A549 (cell line): ENCODE results near the gene SCUBE1. TPM values are rescaled to one million over a fixed set of nuclear protein-coding genes. Genes with fewer than 3 reads are reported as not detected.
A peak's percentile ranks its signal among the peaks of the same experiment; 100 is the strongest.

ENCODE experiments used
- ATAC-seq, 2 experiments: fragments of 200-7000 bp in 1 of 2; fragments of >200 bp in 1 of 2; cut with Nextera tagmentation in 1 of 2; cut with Tn5 transposase in 1 of 2; 3 replicates each; pipeline versions ENCODE4 v1.8.0 to v1.9.1; 2018 to 2020; ENCODE audit warnings: mild to moderate bottlenecking in 1 of 2, moderate library complexity in 1 of 2
- CTCF ChIA-PET: fragments of 300-600 bp; sonication (Branson Sonifier 250); formaldehyde crosslinking; extraction: SDS; loops from one replicate; lab custom pipeline; 2021; ENCODE audit warnings: antibody characterized with exemption, inconsistent platforms; lab: Yijun Ruan, JAX
- POLR2A ChIA-PET: fragments of 350-600 bp; formaldehyde crosslinking; extraction: SDS; loops from one replicate; lab custom pipeline; 2021; ENCODE audit warnings: antibody characterized with exemption, inconsistent platforms; lab: Yijun Ruan, JAX
- DNase-seq, 2 experiments: peaks; one replicate each; pipeline versions ENCODE4 v3.0.0 to v3.0.0-alpha.2; 2011 to 2016; ENCODE audit warnings: low read depth in 1 of 2, low spot score in 1 of 2
- FAIRE-seq: peaks from 2 replicates; lab custom pipeline; 2011; peaks lifted over from hg19 to GRCh38; lab: Jason Lieb, UNC
- H3K27ac ChIP-seq, 2 experiments: fragments of >200 bp; sonication (Bioruptor Twin); formaldehyde crosslinking; 3 replicates each; pipeline ENCODE4 v1.5.1; 2016 to 2017
- H3K4me1 ChIP-seq: fragments of >200 bp; sonication (Bioruptor Twin); formaldehyde crosslinking; 3 replicates; pipeline ENCODE4 v1.6.1; 2016
- H3K4me2 ChIP-seq: fragments of >200 bp; sonication (Bioruptor Twin); formaldehyde crosslinking; 3 replicates; pipeline ENCODE4 v1.6.1; 2016
- H3K4me3 ChIP-seq: fragments of >200 bp; sonication (Bioruptor Twin); formaldehyde crosslinking; 3 replicates; pipeline ENCODE4 v1.5.1; 2016
- H3K9me3 ChIP-seq: fragments of >200 bp; sonication (Bioruptor Twin); formaldehyde crosslinking; 3 replicates; pipeline ENCODE4 v1.6.1; 2016
- BHLHE40 ChIP-seq: IDR thresholded peaks from 2 replicates; pipeline ENCODE4 v1.6.1; 2012; ENCODE audit warnings: low read depth, low read length, inconsistent platforms
- CBX8 ChIP-seq: fragments of 200-600 bp; sonication (generic); IDR thresholded peaks from 2 replicates; pipeline ENCODE4 v1.6.1; 2016
- CHD4 ChIP-seq: fragments of 200-600 bp; sonication (generic); IDR thresholded peaks from 2 replicates; pipeline ENCODE4 v1.6.1; 2016; ENCODE audit warnings: antibody characterized with exemption, mild to moderate bottlenecking, borderline replicate concordance
- HOXB5 ChIP-seq: fragments of 250-450 bp; sonication (Bioruptor Pico); IDR thresholded peaks from 2 replicates; pipeline ENCODE4 v1.5.0; 2020; ENCODE audit warnings: mild to moderate bottlenecking, moderate library complexity
- JUN ChIP-seq, 2 experiments: fragments of >200 bp; sonication (Bioruptor Twin); formaldehyde crosslinking; IDR thresholded peaks; 2 replicates in 1 of 2; 3 replicates in 1 of 2; pipeline ENCODE4 v1.6.1; 2016 to 2017
- KDM5A ChIP-seq: fragments of 200-600 bp; sonication (generic); IDR thresholded peaks from 2 replicates; pipeline ENCODE4 v1.6.1; 2016; ENCODE audit warnings: antibody characterized with exemption, mild to moderate bottlenecking
- MYC ChIP-seq: IDR thresholded peaks from 2 replicates; pipeline ENCODE4 v1.6.1; 2012; ENCODE audit warnings: mild to moderate bottlenecking, inconsistent platforms, low read length, improper control_type of control experiment, borderline replicate concordance
- PHF8 ChIP-seq: fragments of 200-600 bp; sonication (generic); IDR thresholded peaks from 2 replicates; pipeline ENCODE4 v1.6.1; 2016; ENCODE audit warnings: low read depth, mild to moderate bottlenecking, antibody characterized with exemption, moderate library complexity, borderline replicate concordance
- POLR2A ChIP-seq: IDR thresholded peaks from 2 replicates; pipeline ENCODE4 v1.6.1; 2012; ENCODE audit warnings: mild to moderate bottlenecking, low read length
- POLR2AphosphoS2 ChIP-seq: conservative IDR thresholded peaks from 2 replicates; pipeline ENCODE4 v1.6.1; 2012; ENCODE audit warnings: low read length, improper control_type of control experiment, inconsistent platforms
- RNF2 ChIP-seq: fragments of 200-600 bp; sonication (generic); IDR thresholded peaks from 2 replicates; pipeline ENCODE4 v1.6.1; 2016; ENCODE audit warnings: low read depth, mild to moderate bottlenecking, antibody characterized with exemption, moderate library complexity, borderline replicate concordance
- ZSCAN20 ChIP-seq: fragments of 250-450 bp; sonication (Bioruptor Pico); IDR thresholded peaks from 2 replicates; pipeline ENCODE4 v1.8.0; 2022; ENCODE audit warnings: mild to moderate bottlenecking, moderate library complexity
- WGBS: methylation state at CpG from one replicate; pipeline ENCODE4 v1.1.6; 2017; ENCODE audit errors: missing lambda C conversion rate; 5-methylcytosine and 5-hydroxymethylcytosine counted together
- polyA plus RNA-seq, 4 experiments: library from polyadenylated mRNA; depleted of rRNA in 3 of 4; stranded (reverse); fragments of >200 nt; fragmentation: RNase III in 1 of 4; extraction: RNeasy Plus Mini Kit Qiagen cat#74134 plus additional on column Dnase treatment in 1 of 4; gene quantifications; 2 replicates in 3 of 4; 3 replicates in 1 of 4; pipeline ENCODE4 v1.2.3, GENCODE V29; 2011 to 2017
- TF ChIP-seq, protein P1 (sequence below): IDR thresholded peaks from 2 replicates; pipeline ENCODE4 v1.6.1; 2012
- TF ChIP-seq, protein P2 (sequence below): fragments of >200 bp; sonication (Bioruptor Twin); formaldehyde crosslinking; IDR thresholded peaks from 3 replicates; pipeline ENCODE4 v1.5.1; 2016
- TF ChIP-seq, protein P3 (sequence below): IDR thresholded peaks from 2 replicates; pipeline ENCODE4 v1.6.1; 2012; ENCODE audit warnings: low read depth, borderline replicate concordance
- TF ChIP-seq, protein P4 (sequence below): fragments of >200 bp; sonication (Bioruptor Twin); formaldehyde crosslinking; IDR thresholded peaks from 3 replicates; pipeline ENCODE4 v1.6.1; 2016

The SCUBE1 gene
- polyA plus RNA-seq, 2 of the 4 experiments (the other 2 are of a cell fraction) = 0.01 to 0.12 TPM

DNA sequence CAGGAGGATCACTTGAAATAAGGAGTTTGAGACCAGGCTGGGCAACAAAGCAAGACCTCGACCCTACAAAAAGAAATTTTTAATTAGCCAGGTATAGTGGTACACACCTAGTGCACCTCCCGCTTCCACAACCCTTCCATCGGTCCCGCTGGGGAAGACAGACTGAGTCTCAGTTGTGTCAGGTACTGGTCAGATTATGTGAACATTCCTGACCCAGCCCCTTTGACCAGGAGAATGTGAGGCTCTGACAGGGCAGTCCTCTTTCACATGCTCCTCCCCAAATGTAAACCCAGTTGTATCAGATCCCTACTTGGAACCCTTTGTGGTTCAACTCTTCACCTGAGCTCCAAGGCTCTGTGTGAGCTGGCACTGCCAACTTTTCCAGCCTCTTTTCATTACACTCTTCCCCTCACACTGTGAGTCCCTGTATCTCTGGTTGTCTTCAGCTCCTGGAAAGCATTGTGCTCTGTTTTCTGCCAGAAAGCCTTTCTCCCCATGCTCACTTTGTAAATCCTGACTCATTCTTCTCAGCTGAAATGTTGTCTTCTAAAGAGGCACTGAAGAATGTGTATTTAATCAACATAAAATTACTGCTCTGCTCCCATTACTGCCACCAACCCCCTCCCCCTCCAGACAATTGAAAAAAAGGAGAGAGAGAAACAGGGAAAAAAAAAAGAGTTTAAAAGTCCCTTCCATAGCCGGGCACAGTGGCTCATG is 154.2 kb downstream of the SCUBE1 start:
- DNase-seq (no peak), FAIRE-seq (no peak), ATAC-seq (no peak)
- ChIA-PET CTCF (interaction anchor here (0.7 to 1.7 kb wide), 3 partner anchors 14 to 696 kb away, joined by 3 read pairs; no protein-coding TSS in a partner anchor), POLR2A (no interaction called here)
- no peak for TF ChIP-seq ZSCAN20 (CRISPR knock-in tag)
- 83% methylated on average over 5 of the region's 5 CpGs for WGBS
- no peak overlapping the region for H3K27ac ChIP-seq
- no peak overlapping the region for H3K4me2 ChIP-seq
- no peaks in the 10 kb centered on the region for H3K9me3 ChIP-seq
- peaks cover 16% of the 10 kb centered on the region; the same call in 1 of the 3 replicates for H3K4me1 ChIP-seq
- H3K4me3 ChIP-seq = no peak overlapping the region

DNA sequence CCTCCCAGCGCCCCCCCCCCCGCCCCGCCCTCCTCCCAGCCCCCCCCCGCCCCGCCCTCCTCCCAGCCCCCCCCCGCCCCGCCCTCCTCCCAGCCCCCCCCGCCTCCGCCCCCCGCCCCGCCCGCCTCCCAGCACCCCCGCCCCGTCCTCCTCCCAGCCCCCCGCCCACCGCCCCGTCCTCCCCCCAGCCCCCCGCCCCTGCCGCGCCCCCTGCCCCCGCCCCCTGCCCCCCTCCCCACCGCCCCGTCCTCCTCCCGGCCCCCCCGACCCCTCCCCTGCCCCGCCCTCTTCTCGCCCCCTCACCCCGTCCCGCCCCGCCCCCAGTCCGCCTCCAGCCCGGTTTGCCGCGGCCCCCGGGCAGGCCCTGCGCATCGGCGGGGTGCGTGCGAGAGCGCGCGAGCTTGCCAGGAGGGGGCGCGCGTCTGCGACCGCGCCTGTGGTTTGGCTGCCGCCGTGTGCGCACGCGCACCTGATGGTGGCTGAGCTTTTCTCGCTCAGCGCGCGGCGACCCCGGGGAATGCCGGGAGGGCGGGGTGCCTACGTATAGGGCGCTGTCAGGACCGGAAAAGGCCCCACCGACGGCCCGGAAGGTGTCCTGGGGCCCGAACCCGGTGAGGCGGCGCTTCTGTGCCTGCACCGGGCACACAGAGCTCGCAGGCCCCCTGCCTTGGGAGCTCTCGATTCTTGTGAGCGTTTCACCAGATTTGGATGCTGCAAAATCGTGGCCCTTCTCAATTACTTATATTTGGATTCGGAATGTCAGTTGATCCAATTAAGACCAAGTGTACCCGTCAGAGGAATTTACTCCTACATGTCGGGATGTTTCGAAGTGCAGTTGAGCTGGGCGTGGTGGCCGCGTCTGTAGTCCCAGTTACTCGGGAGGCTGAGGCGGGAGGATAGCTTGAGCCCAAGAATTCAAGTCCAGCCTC is 155.7 kb downstream of the SCUBE1 start:
- TF ChIP-seq HOXB5 (CRISPR knock-in tag) (no peak), CHD4 (no peak), JUN (IDR thresholded peaks at IDR 0.05) (peak in 1 of 2 experiments; percentile 58; a peak in 3 of 5 replicates), MYC (peak; percentile 77; the same call in 1 of the 2 replicates), POLR2A (peak; percentile 84), POLR2AphosphoS2 (no peak), KDM5A (no peak), PHF8 (peak; percentile 77; the same call in 1 of the 2 replicates), RNF2 (no peak), CBX8 (no peak), BHLHE40 (no peak)
- TF ChIP-seq, protein P1, sequence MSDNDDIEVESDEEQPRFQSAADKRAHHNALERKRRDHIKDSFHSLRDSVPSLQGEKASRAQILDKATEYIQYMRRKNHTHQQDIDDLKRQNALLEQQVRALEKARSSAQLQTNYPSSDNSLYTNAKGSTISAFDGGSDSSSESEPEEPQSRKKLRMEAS = peak; percentile 67
- TF ChIP-seq, protein P2, sequence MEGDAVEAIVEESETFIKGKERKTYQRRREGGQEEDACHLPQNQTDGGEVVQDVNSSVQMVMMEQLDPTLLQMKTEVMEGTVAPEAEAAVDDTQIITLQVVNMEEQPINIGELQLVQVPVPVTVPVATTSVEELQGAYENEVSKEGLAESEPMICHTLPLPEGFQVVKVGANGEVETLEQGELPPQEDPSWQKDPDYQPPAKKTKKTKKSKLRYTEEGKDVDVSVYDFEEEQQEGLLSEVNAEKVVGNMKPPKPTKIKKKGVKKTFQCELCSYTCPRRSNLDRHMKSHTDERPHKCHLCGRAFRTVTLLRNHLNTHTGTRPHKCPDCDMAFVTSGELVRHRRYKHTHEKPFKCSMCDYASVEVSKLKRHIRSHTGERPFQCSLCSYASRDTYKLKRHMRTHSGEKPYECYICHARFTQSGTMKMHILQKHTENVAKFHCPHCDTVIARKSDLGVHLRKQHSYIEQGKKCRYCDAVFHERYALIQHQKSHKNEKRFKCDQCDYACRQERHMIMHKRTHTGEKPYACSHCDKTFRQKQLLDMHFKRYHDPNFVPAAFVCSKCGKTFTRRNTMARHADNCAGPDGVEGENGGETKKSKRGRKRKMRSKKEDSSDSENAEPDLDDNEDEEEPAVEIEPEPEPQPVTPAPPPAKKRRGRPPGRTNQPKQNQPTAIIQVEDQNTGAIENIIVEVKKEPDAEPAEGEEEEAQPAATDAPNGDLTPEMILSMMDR = peak; percentile 50
- TF ChIP-seq, protein P3, sequence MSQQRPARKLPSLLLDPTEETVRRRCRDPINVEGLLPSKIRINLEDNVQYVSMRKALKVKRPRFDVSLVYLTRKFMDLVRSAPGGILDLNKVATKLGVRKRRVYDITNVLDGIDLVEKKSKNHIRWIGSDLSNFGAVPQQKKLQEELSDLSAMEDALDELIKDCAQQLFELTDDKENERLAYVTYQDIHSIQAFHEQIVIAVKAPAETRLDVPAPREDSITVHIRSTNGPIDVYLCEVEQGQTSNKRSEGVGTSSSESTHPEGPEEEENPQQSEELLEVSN = 0 out of 2 replicates have a peak, but pooled peaks have one; percentile 16
- TF ChIP-seq, protein P4, sequence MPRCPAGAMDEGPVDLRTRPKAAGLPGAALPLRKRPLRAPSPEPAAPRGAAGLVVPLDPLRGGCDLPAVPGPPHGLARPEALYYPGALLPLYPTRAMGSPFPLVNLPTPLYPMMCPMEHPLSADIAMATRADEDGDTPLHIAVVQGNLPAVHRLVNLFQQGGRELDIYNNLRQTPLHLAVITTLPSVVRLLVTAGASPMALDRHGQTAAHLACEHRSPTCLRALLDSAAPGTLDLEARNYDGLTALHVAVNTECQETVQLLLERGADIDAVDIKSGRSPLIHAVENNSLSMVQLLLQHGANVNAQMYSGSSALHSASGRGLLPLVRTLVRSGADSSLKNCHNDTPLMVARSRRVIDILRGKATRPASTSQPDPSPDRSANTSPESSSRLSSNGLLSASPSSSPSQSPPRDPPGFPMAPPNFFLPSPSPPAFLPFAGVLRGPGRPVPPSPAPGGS = peak; percentile 80; the same call in 2 of the 3 replicates
- Histone ChIP-seq H3K27ac (peak overlapping the region; percentile 80 to 100), H3K4me2 (peak overlapping the region; percentile 56), H3K4me3 (peak overlapping the region; percentile 97), H3K4me1 (peaks cover 16% of the 10 kb centered on the region; the same call in 1 of the 3 replicates), H3K9me3 (no peaks in the 10 kb centered on the region)
- CTCF ChIA-PET = interaction anchor here (0.6 to 1.9 kb wide), 12 partner anchors 8 to 698 kb away, joined by 3 to 10 read pairs (median 3); no protein-coding TSS in a partner anchor
- ATAC-seq (peak; percentile 94 to 97), DNase-seq (peak; percentile 88 to 94), FAIRE-seq (no peak)
- POLR2A ChIA-PET = interaction anchor here (0.5 to 1.2 kb wide), 7 partner anchors 8 to 698 kb away, joined by 3 to 12 read pairs (median 3); no protein-coding TSS in a partner anchor
- 1% methylated on average over 12 of the region's 86 CpGs for WGBS
